Mucosa of descending colon (tissue), 3 donors: ENCODE results near the gene CES4A. TPM values are rescaled to one million over a fixed set of nuclear protein-coding genes. Genes with fewer than 3 reads are reported as not detected.

Experiments used
- ATAC-seq: fragments of 200-7000 bp; cut with Tn5 transposase; one replicate; pipeline ENCODE4 v1.9.1; 2020; ENCODE audit warnings: mild to moderate bottlenecking, moderate library complexity
- DNase-seq, 3 donors: peaks; one replicate each; pipeline ENCODE4 v3.0.0-alpha.2; 2020
- H3K36me3 ChIP-seq: fragments of 200-600 bp; one replicate; pipeline ENCODE4 v1.8.0; 2021; ENCODE audit warnings: low read depth, mild to moderate bottlenecking
- H3K4me1 ChIP-seq: fragments of 200-600 bp; one replicate; pipeline ENCODE4 v1.8.0; 2021; ENCODE audit warnings: low read depth, mild to moderate bottlenecking
- H3K4me3 ChIP-seq: fragments of 200-600 bp; one replicate; pipeline ENCODE4 v1.8.0; 2021; ENCODE audit warnings: mild to moderate bottlenecking
- H3K9me3 ChIP-seq: fragments of 200-600 bp; one replicate; pipeline ENCODE4 v1.8.0; 2021; ENCODE audit warnings: mild to moderate bottlenecking
- CTCF ChIP-seq: fragments of 200-600 bp; IDR thresholded peaks from one replicate; pipeline ENCODE4 v1.8.0; 2022; ENCODE audit warnings: antibody characterized with exemption, mild to moderate bottlenecking
- intact Hi-C, 2 donors: fragments of 100-400 bp; cut with DNase I in 1 of 2; cut with micrococcal nuclease in 1 of 2; formaldehyde crosslinking; loops; one replicate each; pipeline versions ENCODE4 v1.11.0 to v1.11.1; 2022; cut with DNase I, micrococcal nuclease
- total RNA-seq, 3 donors: library from RNA; stranded (reverse); fragmentation: NEBNext Ultra II Directional in 2 of 3; extraction: Animal tissue kit (Norgen Biotek cat#: 25700) in 2 of 3; gene quantifications; one replicate each; pipeline versions ENCODE4 v1.2.1 to v1.2.4, GENCODE V29; 2021 to 2023
- donor health status: DM: no; HTN: no; CAD: no; lungs with moderate emphysema.
- donor health status: DM: no; HTN: no; CAD: no.
- donor health status: DM: no; HTN: yes; CAD: no.

Gene CES4A
- total RNA-seq, 3 donors from 2014 or later, result 6.3 to 10.1 (median 8.3) TPM

DNA sequence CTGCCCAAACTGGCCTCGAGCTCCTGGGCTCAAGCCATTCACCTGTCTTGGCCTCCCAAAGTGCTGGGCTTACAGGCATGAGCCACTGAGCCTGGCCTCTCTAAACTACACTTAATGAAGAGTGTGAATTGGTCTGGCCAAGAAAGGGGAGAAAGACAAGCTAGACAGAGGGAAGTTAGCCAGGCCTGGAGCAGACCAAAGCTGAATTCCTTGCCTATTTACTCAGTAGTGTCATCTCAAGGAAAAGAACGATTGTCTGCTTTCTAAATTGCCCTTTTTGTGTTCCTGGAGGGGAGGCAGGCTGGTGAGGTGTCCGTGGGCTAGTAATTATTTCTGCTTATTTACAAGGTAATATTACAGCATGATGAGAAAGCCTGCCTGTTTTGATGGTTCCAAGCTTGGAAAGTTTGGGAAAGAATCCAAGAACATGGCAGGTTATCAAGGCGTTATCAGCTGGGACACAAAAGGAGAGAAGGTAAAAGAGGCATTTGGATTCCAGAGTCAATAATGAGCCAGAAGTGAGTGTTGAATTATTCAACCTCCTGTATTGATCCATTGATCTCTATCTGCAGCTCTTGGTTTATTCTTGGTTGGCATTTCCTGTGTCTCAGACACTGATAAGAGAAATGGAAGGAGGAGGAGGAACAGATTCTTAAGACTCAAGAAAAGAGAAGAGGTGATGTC lies 34.3 kb downstream of the CES4A start:
- Histone ChIP-seq H3K9me3 (no peaks in the 10 kb centered on the region), H3K4me3 (no peak overlapping the region), H3K4me1 (no peaks in the 10 kb centered on the region), H3K36me3 (no peaks in the 10 kb centered on the region)
- intact Hi-C loops, result no loop called here
- ATAC-seq, result no peak
- TF ChIP-seq CTCF, result no peak
- no peak for DNase-seq

- ATAC-seq, result no peak
- TF ChIP-seq CTCF, result no peak
- intact Hi-C loops, result no loop called here
- H3K4me1 ChIP-seq, result no peaks in the 10 kb centered on the region
- no peaks in the 10 kb centered on the region for H3K9me3 ChIP-seq
- no peaks in the 10 kb centered on the region for H3K36me3 ChIP-seq
- DNase-seq, result no peak
- H3K4me3 ChIP-seq, result no peak overlapping the region
Observed at GRCh38 chr16:67023689-67024088, 35.3 kb downstream of the CES4A start.

DNA sequence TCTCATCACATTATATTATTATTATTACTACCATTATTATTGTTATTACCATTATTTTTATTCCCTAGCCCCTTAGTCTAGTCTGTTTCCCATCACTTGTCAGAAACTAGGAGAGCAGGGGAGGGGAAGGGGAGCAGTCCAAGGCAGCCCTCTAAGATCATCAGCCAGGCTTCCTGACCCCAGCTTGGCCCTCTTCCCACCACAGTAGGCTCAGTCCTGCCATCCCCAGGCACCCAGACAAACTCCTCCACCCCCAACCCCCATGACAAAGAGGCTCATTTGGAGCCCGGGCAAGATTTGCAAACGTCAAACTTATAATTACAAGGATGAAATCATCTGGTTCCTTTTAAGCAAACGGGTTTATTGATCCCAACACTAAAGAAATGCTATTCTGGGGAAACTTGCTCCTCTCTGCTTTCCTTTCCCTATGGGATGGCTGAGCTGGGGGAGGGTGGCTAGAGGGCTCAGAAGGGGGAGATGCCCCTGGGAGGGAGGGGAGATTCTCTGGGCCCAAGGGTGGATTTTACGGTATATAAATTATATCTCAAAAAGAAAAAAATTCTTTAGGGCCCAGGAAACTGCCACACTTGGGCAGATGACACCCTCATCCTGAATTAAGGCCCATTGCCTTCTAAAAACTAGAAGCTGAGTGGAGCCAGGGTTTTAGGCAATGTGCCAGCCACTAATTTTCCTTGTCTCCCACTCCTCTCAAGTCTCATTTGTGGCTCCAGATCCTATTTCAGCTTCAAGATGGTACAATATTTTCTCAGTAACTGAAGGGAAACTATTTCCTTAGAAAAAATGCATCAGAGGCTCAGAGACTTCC lies 36.2 kb downstream of the CES4A start:
- DNase-seq, result no peak
- Histone ChIP-seq H3K4me1 (no peaks in the 10 kb centered on the region), H3K36me3 (no peaks in the 10 kb centered on the region), H3K9me3 (no peaks in the 10 kb centered on the region), H3K4me3 (no peak overlapping the region)
- intact Hi-C loops, result no loop called here
- no peak for ATAC-seq
- TF ChIP-seq CTCF, result no peak

DNA sequence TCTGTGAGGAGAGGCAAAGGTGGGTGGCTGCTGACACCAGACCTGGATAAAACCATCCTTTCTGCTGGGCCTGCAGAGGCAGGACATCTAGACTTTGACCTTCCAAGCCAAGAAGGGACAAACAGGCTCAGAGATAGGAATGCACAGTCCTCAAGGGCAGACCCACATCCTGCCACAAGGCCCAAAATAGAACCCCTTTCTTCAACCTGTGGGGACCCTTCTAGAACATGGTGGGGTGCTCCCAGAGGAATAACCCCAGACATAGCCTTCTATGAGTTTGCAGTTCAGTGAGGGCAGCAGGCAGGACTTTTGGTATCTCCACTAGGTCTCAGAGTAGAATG lies 36.8 kb downstream of the CES4A start:
- Histone ChIP-seq H3K36me3 (no peaks in the 10 kb centered on the region), H3K4me3 (no peak overlapping the region), H3K4me1 (no peaks in the 10 kb centered on the region), H3K9me3 (no peaks in the 10 kb centered on the region)
- TF ChIP-seq CTCF, result no peak
- intact Hi-C loops, result no loop called here
- ATAC-seq (no peak), DNase-seq (no peak)

GRCh38 chr16:67026570-67026969 lies 38.2 kb downstream of the CES4A start:
- H3K4me1 ChIP-seq, result peaks cover 9% of the 10 kb centered on the region
- ATAC-seq (no peak), DNase-seq (no peak)
- no peak overlapping the region for H3K4me3 ChIP-seq
- H3K36me3 ChIP-seq, result no peaks in the 10 kb centered on the region
- H3K9me3 ChIP-seq, result no peaks in the 10 kb centered on the region
- intact Hi-C loops, result no loop called here
- no peak for TF ChIP-seq CTCF
